OCI-LY1 (cell line): ENCODE measurements around the gene MACF1.
"Not testable (repeated sequence)": the region's sequence is repeated elsewhere in the genome, so short reads cannot be mapped to it uniquely, and the experiment has no call there.

Experiments used
- EZH2 ChIP-seq: fragments of 200-600 bp; sonication (generic), shearing (Covaris generic); IDR thresholded peaks from 2 replicates; pipeline ENCODE4 v1.8.0; 2017; ENCODE audit warnings: borderline replicate concordance, mixed run types, mild to moderate bottlenecking, antibody characterized with exemption, low read length, moderate library complexity, mixed read lengths
- TF ChIP-seq, protein P1 (sequence below): fragments of 200-600 bp; sonication (generic), shearing (Covaris generic); IDR thresholded peaks from 2 replicates; pipeline ENCODE4 v1.5.1; 2017; ENCODE audit warnings: mild to moderate bottlenecking, antibody characterized with exemption, low read length, moderate library complexity, mixed read lengths

DNA sequence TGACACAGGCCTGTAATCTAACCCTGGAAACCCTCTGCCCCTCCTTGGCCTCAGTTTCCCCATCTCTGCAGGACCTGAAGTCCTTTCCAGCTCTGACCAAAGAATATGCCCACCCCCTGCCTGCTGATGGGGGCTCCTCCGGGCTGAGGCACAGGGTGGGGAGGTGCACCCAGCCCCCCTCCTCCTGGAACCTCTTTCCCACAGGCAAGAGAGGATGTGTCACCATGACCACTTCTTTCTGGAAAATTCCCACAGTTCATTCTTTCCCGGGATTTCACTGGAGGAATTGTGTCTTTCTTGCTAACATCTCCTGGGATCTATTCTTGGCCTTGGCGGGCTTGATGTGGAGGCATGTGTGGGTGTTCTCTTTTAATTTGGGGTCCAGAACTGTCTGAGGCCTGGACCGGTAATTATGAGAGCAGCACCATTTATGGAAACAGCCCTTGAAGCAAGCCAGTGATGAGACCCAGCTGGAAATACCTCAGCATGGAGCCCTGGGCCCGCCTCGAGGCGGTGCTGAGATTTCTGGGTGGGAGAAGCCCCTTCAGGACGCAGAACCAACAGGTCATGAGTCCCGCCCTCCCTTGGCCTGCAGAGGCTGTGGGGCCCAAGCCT lies 293.7 kb downstream of the MACF1 start:
- TF ChIP-seq, protein P1, sequence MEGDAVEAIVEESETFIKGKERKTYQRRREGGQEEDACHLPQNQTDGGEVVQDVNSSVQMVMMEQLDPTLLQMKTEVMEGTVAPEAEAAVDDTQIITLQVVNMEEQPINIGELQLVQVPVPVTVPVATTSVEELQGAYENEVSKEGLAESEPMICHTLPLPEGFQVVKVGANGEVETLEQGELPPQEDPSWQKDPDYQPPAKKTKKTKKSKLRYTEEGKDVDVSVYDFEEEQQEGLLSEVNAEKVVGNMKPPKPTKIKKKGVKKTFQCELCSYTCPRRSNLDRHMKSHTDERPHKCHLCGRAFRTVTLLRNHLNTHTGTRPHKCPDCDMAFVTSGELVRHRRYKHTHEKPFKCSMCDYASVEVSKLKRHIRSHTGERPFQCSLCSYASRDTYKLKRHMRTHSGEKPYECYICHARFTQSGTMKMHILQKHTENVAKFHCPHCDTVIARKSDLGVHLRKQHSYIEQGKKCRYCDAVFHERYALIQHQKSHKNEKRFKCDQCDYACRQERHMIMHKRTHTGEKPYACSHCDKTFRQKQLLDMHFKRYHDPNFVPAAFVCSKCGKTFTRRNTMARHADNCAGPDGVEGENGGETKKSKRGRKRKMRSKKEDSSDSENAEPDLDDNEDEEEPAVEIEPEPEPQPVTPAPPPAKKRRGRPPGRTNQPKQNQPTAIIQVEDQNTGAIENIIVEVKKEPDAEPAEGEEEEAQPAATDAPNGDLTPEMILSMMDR: not testable (repeated sequence)
- TF ChIP-seq EZH2: not testable (repeated sequence)
